Lower leg skin (tissue), 4 donors: ENCODE data around the gene DCXR. TPM values are rescaled to one million over a fixed set of nuclear protein-coding genes. Genes with fewer than 3 reads are reported as not detected.
A peak's percentile ranks its signal among the peaks of the same experiment; 100 is the strongest.

Source experiments
- DNase-seq, 2 donors: peaks; one replicate each; pipeline ENCODE4 v3.0.0-alpha.2; 2019; ENCODE audit warnings: low spot score in 2 of 2
- H3K4me3 ChIP-seq: fragments of 200-600 bp; sonication (generic); 2 replicates; pipeline ENCODE4 v1.5.1; 2017; ENCODE audit warnings: mild to moderate bottlenecking, low read depth; ENCODE audit not compliant: poor library complexity, severe bottlenecking
- POLR2A ChIP-seq, 2 donors: fragments of 450-650 bp; IDR thresholded peaks; one replicate each; pipeline ENCODE4 v1.6.1; 2016 to 2017; ENCODE audit warnings: antibody characterized with exemption in 2 of 2, mild to moderate bottlenecking in 1 of 2, moderate library complexity in 1 of 2
- WGBS, 2 donors: methylation state at CpG; one replicate each; pipeline ENCODE4 v1.1.5; 2018; 5-methylcytosine and 5-hydroxymethylcytosine counted together
- intact Hi-C: fragments of 100-400 bp; cut with DNase I; formaldehyde crosslinking; loops from one replicate; pipeline ENCODE4 v1.15.0; 2023; ENCODE audit warnings: low total_unique reads
- total RNA-seq, 4 donors: library from RNA; depleted of rRNA; stranded (reverse); fragments of >200 nt; gene quantifications; one replicate each; pipeline ENCODE4 v1.1.0, GENCODE V29; 2016
- TF ChIP-seq, protein P1 (sequence below), 3 donors: fragments of 450-650 bp; IDR thresholded peaks; one replicate each; pipeline ENCODE4 v1.5.1; 2016; ENCODE audit warnings: antibody characterized with exemption in 3 of 3, mild to moderate bottlenecking in 3 of 3, moderate library complexity in 2 of 3

Gene DCXR
- total RNA-seq, 4 donors from 2014 or later: 124 to 199 (median 149) TPM

DNA sequence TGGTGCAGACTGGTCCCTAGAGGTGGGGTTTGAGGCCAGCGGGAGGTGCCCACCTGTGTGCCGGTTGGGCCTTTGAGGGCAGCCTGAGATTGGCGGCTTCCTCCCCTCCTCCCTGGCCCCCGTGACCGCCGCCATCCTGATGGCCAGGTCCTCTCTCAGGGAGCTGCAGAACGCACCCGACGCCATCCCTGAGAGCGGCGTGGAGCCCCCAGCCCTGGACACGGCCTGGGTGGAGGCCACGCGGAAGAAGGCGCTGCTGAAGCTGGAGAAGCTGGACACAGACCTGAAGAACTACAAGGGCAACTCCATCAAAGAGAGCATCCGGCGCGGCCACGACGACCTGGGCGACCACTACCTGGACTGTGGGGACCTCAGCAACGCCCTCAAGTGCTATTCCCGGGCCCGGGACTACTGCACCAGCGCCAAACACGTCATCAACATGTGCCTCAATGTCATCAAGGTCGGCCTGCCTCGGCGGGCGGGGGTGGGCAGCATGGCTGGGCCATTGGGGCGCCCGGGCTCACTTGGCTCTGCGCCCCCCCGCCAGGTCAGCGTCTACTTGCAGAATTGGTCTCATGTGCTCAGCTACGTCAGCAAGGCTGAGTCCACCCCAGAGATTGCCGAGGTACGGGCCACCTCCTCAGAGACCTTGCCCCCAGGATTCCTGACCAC lies 17.0 kb upstream of the DCXR start:
- TF ChIP-seq, protein P1, sequence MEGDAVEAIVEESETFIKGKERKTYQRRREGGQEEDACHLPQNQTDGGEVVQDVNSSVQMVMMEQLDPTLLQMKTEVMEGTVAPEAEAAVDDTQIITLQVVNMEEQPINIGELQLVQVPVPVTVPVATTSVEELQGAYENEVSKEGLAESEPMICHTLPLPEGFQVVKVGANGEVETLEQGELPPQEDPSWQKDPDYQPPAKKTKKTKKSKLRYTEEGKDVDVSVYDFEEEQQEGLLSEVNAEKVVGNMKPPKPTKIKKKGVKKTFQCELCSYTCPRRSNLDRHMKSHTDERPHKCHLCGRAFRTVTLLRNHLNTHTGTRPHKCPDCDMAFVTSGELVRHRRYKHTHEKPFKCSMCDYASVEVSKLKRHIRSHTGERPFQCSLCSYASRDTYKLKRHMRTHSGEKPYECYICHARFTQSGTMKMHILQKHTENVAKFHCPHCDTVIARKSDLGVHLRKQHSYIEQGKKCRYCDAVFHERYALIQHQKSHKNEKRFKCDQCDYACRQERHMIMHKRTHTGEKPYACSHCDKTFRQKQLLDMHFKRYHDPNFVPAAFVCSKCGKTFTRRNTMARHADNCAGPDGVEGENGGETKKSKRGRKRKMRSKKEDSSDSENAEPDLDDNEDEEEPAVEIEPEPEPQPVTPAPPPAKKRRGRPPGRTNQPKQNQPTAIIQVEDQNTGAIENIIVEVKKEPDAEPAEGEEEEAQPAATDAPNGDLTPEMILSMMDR (IDR thresholded peaks at IDR 0.05): no peak
- TF ChIP-seq POLR2A (IDR thresholded peaks at IDR 0.05): no peak
- intact Hi-C loops: no loop called here
- no peak for DNase-seq
- 87 to 91% methylated on average over 29 to 33 of the region's 38 CpGs for WGBS, 2 donors
- no peak overlapping the region for H3K4me3 ChIP-seq

DNA sequence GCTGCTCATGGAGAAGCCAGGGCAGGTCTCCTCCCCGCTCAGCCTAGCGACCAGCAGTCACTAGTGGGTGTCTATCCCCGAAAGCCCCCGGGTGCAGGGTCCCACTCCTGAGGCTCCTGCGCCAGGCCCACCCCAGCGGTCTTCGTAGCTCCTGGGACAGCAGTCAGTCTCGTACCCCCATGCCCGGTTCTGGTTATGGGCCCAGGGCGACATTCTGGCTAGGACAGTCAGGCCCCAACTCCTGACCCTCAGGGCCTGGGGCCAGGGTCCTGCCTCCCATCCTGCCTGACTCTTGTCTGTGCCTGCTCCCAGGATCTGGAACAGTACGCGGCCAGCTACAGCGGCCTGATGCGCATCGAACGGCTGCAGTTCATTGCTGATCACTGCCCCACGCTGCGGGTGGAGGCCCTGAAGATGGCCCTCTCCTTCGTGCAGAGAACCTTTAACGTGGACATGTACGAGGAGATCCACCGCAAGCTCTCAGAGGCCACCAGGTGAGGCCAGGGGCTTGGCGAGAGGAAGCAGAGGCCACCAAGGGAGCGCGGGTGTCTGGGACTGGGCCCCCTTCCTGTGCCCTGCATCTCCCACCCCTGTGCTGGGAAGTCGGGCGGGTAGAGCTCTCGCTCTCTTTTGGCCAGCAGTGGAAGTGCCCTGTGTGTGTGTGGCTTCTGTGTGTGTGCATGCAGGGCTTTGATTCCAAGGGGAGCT lies 16.2 kb upstream of the DCXR start:
- no peak overlapping the region for H3K4me3 ChIP-seq

DNA sequence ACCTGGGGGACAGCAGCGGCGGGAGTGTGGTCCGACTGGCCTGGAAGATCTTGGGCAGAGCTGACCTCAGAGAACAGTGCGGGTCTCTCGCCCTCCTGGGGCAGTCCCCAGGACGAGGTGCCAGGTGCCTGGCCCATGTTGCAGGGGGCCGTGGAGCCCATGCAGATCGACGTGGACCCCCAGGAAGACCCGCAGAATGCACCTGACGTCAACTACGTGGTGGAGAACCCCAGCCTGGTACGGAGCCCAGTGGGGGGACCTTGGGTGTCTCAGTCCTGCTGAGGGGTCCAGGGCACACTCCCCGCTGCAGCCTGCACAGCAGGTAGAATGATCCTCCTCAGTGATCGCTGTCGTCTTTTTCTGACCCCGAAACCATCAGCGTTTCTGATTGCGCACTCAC lies 15.6 kb upstream of the DCXR start:
- no peak for DNase-seq
- intact Hi-C loops: no loop called here

More for the DNA sequence above, 16.2 kb upstream of the DCXR start:
- WGBS, 2 donors: 88 to 94% methylated on average over 23 to 28 of the region's 28 CpGs
- TF ChIP-seq POLR2A (IDR thresholded peaks at IDR 0.05): no peak
- TF ChIP-seq, protein P1 (IDR thresholded peaks at IDR 0.05): no peak
- intact Hi-C loops: no loop called here
- DNase-seq: no peak

DNA sequence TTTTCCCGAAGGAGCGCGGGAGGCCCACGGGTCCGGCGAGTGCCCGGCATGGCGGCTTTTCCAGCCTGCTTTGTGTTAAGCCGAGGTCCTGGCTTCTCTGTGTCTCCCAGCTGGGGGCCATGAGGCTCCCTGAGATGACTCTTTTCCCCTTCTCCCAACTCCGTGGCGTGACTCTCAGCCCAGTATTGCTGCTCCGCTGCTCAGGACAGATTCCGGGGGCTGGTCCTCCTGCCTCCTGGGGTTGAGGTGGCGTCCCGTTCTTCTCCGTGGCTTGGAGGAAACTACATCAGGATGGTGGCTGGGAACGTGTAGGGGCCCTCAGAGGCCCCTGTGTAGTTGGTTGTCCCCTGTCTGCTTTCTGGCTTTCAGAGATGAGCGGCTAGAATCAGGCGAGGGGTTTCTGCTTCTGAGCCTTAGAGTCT lies 15.2 kb upstream of the DCXR start:
- no peak for DNase-seq
- intact Hi-C loops: no loop called here
- WGBS, 2 donors: 22% methylated on average over 11 to 19 of the region's 19 CpGs
- H3K4me3 ChIP-seq: peak overlapping the region; percentile 59
- TF ChIP-seq POLR2A (IDR thresholded peaks at IDR 0.05): no peak
- TF ChIP-seq, protein P1 (IDR thresholded peaks at IDR 0.05): no peak

More for the DNA sequence above, 15.6 kb upstream of the DCXR start:
- no peak overlapping the region for H3K4me3 ChIP-seq
- TF ChIP-seq POLR2A (IDR thresholded peaks at IDR 0.05): no peak
- TF ChIP-seq, protein P1 (IDR thresholded peaks at IDR 0.05): no peak
- WGBS, 2 donors: 89 to 90% methylated on average over 19 of the region's 19 CpGs

DNA sequence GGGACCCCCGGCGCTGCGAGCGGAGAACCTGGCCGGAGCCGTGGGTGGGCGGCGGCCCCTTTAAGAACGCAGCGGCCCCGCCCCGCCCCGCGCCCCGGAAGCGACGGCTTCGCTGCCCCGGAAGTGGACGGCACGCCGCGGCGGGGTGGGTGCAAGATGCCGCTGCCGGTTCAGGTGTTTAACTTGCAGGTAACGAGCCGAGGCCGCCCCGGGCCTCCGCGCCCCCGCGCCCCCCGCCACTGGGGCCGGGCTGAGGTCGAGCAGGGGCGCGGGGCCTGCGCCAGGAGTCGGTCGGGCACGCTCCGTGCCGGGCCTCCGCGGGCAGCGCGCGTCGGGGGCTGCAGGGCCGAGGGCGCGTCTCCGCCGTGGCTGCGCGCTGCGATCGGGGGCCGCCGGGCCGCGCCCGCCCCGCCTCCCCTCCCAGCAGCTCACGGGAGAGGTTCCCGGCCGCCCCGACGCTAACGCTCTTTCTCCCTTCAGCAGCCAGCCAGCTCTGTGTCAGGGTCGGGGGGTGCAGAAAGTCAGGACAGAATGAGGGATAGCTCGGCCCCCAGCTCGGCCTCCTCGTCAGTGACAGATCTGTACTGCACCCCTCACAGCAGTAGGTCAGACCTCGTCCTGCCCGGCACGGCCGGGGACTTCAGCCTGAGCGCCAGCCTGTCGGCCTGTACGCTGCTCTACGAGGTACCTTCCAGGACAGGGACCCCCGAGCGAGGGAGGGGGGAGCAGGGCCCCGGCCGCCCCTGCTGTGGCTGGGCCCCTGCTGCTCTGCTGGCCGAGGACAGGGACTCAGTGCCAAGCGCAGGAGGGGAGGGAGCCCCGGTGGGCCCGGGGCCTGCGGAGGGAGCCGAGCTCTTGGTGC lies 14.5 kb upstream of the DCXR start, which contains the start of the genes GPS1 and RFNG:
Gene GPS1 (plus strand): TSS at position 123 of the 862 bp plus-strand sequence. CDS start 34 bp downstream, at position 157.
Gene RFNG (minus strand): TSS at position 36 of the 862 bp plus-strand sequence. CDS start 45 bp downstream, outside the sequence.
- DNase-seq: peak in 1 of 2 donors; percentile 61
- WGBS, 2 donors: 1% methylated on average over 29 to 58 of the region's 94 CpGs
- intact Hi-C loops: no loop called here
- H3K4me3 ChIP-seq: peak within 1 kb of the TSS; percentile 64
- TF ChIP-seq, protein P1 (IDR thresholded peaks at IDR 0.05): no peak
- TF ChIP-seq POLR2A (IDR thresholded peaks at IDR 0.05): no peak
